Effector CD4-positive, alpha-beta T cell (primary cell): Measurements from ENCODE around the gene PILRA.
"Not testable (repeated sequence)": the region's sequence is repeated elsewhere in the genome, so short reads cannot be mapped to it uniquely, and the experiment has no call there.

ENCODE experiments used
- DNase-seq: peaks from one replicate; pipeline ENCODE4 v3.0.0-alpha.2; 2020

The PILRA gene

DNA sequence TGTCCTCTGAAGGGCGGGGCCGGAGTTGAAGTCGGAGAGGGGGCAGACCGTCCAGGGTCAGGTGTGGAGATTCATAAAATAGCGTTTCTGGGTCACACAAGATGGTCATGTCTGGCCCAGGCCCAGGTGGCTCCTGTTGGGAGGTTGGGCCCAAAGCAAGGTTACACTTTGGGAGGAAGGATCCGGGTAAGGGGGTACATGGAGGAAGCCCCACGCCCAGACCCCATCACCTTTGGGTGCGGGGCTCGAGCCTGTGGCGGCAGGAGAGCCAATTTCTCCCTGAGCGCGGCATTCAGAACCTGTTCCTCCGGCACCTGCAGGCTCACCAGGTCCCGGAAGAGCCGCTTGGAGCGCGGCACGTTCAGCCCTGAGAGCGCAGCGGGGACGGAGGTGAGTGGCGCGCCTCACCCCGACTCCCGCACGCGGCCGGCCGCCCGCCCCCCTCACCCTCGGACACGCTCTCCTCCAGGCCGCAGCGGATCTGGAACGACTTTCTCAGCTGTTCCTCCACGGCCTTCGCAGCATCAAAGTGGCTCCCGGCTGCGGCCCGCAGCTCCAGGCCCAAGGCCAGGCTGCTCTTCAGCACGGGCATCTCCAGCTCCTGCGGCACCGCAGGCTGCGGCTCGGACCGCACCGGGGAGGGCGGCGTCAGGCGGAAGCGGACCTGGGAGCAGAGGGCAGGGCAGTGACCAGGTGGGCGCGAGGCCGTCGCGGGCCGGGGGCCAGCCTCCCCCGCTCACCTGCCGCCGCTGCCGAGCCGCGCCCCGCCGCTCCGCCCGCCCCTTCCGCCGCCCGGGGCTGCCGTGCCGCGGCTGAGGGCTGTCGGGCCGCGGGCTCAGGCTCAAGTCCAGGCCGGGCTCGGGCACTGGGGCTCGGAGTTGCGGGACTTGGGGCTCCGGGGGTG lies 62.4 kb downstream of the PILRA start:
- peak; percentile 34 for DNase-seq

DNA sequence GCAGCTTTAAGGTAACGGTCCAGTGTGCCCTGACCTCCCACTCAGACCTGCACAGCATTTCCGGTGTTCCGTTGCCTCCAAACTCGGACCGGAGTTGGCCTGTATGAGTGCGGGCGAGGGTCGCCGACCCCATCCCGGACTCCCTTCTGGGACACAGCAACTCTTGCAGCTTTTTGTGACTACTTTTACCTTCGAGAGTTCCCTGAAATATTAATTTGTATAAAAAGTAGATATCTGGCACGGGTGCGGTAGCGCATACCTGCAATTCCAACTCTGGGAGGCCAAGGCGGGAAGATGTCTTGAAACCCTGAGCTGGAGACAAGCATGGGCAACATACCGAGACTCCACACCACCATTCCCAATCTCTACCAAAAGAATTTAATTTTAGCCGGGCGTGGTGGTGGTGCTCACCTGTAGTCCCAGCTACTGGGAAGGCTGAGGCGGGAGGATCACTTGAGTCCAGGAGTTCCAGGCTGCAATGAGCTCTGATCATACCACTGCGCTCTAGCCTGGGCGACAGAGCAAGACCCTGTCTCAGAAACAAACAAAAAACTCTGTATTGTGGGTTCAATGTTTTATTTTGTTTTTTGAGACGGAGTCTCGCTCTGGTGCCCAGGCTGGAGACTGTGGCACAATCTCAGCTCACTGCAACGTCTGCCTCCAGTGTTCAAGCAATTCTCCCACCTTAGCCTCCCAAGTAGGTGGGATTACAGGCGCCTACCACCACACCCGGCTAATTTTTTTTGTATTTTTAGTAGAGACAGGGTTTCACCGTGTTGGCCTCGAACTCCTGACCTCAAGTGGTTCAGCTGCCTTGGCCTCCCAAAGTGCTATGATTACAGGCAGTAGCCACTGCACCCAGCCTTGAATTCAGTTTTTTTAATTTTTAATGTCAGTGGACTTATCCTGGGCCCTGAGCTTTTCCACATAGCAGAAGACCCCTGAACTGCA lies 64.1 kb downstream of the PILRA start:
- no peak for DNase-seq

DNA sequence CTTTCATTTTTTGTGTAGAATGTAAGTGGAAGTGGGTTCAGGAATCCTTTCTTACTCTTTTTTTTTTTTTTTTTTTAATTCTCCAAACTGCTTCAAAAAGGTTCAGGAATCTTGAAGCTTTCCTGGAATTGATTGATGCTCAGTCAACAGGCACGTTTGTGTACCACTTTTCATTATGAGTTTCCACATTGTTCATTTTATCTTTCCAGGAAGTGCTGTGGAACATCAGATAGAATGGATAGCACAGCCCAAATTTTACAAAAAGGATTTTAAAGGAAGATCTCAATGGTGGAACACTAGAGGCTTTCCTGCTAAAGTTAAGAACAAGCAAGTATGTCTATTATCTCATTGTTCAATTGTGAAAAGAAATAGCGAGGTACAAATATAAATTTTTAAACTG lies 64.9 kb downstream of the PILRA start:
- no peak for DNase-seq

DNA sequence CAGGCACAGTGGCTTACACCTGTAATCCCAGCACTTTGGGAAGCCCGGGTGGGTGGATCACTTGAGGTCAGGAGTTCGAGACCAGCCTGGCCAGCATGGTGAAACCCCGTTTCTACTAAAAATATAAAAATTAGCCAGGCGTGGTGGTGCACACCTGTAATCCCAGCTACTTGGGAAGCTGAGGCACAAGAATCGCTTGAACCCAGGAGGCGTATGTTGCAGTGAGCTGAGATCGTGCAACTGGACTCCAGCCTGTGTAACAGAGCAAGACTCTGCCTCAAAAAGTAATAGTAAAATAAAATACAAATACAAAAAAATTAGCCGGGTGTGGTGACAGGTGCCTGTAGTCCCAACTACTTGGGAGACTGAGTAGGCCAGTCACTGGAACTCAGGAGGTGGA lies 65.4 kb downstream of the PILRA start:
- DNase-seq: not testable (repeated sequence)

DNA sequence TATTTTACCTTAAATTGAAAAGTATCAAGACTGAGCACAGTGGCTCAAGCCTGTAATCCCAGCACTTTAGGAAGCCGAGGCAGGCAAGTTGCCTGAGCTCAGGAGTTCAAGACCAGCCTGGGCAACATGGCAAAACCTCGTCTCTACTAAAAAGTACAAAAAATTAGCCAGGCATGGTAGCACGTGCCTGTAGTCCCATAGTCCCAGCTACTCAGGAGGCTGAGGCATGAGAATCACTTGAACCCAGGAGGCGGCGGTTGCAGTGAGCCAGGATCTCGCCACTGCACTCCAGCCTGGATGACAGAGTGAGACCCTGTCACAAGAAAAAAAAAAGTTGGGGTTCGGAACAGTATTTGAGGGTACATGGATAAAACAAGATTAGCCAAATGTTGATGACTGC lies 66.0 kb downstream of the PILRA start:
- not testable (repeated sequence) for DNase-seq

DNA sequence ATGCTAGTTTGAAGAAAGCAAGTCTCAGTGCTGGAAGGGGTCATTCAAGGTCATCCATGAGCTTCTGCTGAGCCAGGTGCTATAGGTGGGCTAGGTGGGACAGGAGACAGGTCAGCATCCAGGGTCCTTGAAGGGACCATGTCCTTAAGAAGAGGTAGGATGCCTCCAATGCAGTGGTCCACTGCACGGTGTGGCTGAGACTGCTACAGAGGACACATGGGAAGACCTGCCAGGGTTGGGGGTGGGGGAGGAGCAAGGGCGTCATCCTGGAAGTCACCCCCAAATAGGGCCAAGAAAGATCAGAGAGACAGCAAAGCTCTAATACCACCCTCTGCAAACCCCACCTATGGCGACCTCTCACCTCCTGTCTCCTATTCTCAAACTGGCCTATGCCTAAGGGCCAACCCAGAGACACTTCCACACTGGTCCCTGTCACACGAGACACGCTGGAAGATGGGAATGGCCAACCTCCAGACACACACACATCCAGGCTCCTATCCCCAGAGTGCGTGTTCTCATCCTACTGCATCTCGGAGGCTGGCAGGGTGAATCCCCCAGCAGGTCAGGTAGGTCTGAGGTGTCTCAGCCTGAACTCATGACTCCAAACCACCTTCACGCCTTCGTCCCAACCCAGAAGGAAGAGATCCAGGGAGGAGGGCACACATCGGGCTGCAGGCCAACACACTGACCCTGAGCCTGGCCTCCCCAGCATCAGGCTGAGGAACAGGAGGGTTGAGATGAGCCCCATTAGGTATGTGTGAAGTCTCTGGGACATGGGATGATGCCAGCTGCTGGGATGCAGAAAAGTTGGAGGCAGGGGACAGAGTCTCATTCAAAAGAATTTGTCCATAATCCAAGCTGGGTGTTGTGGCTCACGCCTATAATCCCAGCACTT lies 68.6 kb downstream of the PILRA start:
- DNase-seq: no peak

DNA sequence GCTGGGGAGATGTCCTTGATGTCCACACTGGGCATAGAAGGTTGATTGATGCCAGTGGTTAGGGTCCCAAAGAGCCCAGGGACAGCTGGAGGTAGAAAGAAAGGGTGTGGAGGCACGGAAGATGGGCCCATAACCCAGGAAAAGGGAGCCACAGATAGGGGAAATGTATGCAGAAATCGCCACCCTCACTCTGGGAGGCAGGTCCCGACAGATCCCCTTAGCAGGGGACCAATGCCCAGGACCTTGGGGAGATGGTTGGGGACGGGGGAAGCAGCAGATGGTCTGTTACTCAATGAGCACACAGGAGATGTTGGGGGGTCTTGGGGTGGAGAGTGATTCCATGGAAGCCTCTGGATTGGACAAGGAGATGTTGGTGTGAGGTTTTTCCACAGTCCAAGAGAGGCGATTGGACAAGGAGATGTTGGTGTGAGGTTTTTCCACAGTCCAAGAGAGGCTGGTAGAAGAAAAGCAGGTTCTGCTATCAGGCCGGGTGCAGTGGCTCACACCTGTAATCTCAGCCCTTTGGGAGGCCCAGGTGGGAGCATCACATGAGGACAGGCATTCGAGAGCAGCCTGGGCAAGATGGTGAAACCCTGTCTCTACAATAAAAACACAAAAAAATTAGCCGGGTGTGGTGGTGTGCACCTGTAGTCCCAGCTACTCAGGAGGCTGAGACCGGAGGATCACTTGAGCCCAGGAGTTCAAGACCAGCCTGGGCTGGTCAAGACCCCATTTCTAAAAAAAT lies 70.0 kb downstream of the PILRA start:
- no peak for DNase-seq

DNA sequence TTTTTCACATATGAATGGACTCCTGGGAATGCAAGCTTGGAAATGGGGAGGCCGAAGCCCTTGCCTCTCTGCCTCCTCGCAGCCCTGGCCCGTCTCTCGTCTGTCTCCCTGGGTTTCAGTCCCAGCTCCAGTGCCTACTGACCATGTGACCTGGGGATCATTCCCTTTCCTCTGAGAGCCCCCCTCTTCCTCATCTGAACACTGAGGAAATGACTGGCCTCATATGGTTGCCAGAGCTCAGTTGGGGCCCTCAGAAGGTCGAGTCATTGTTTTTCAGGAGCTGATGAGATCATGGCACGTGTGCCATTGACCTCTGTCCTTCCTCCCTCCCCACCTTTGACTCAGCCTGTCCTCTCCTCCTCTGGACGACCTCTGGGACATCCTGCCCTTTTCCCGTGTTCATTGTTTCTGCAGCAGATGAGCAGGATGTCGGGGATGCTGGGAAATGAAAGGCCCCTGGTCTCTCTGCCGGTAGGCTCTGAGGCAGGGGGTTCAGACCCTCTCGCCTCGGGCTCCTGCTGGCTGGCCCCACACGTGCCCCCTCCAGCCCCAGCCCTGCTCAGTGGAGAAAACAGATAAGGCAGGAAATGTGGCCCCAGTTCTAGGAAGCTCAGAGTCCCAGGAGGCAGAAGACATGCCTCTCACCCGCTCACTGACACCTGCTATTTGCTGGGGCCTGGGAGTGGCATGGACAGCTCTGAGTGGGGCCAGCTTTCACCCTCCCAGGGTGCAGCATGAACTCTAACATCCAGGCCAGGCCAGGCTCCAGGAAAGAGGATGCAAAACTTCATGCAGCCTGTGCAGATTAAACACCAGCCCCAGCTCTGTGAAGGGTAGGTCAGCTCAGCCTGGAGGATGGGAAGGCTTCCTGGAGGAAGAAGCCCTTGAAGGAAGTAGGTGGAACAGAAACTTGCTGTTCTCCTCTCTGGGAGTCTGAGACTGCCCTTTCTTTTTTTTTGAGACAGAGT lies 71.3 kb downstream of the PILRA start:
- no peak for DNase-seq

DNA sequence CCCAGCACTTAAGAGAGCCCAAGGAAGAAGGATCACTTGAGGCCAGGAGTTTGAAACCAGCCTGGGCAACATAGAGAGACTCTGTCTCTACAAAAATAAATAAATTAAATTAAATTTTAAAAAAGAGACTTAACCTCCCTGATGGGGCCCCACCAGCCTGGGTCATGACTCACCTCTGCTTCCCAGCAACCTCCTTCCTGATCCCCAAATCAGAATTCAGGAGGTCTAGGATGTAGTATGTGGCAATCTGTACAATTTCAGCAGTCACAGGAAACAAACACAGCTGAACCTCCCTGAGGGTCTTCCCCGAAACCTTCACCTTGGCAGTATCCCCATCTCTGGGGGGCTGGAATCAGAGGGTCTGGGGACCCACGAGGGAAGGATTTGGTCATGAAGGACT lies 72.8 kb downstream of the PILRA start:
- DNase-seq: no peak

DNA sequence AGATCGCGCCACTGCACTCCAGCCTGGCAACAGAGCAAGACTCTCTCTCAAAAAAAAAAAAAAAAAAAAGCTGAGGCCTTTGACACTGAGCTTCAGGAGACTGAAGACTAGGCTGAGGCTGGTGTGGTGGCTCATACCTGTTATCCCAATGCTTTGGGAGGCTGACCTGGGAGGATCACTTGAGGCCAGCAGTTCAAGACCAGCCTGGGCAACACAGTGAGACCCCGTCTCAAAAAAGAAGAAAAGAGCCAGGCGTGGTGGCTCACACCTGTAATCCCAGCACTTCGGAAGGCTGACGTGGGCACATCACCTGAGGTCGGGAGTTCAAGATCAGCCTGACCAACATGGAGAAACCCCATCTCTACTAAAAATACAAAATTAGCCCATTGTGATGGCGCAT lies 74.1 kb downstream of the PILRA start:
- not testable (repeated sequence) for DNase-seq

DNA sequence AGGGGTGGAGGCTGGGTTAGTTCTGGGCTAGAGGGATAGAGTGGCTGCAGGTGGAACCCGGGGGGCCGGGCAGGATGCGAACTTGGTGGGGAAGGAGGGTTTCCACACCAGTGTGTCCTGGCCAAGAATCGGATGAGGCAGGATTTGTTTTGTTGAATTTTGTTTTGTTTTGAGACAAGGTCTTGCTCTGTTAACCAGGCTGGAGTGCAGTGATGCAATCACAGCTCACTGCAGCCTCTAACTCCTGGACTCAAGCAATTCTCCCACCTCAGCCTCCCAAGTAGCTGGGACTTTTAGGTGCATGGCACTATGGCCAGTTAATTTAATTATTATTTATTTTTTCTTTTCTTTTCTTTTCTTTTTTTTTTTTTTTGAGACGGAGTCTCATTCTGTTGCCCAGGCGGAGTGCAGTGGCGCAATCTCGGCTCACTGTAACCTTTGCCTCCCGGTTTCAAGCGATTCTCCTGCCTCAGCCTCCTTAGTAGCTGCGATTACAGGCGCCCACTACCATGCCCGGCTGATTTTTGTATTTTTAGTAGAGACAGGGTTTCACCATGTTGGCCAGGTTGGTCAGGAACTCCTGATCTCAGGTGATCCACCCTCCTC lies 76.0 kb downstream of the PILRA start:
- no peak for DNase-seq
